SU-DHL-6 (cell line): ENCODE measurements around the gene ANXA2.

Source experiments
- H2AFZ ChIP-seq: fragments of 200-600 bp; sonication (generic); 2 replicates; pipeline ENCODE4 v1.6.1; 2014; ENCODE audit warnings: low read depth, mild to moderate bottlenecking, moderate library complexity, mixed read lengths, antibody characterized with exemption, low read length; ENCODE audit not compliant: severe bottlenecking
- H3F3A ChIP-seq: fragments of 200-600 bp; shearing (Covaris generic); 2 replicates; pipeline ENCODE4 v1.6.0; 2016; ENCODE audit warnings: antibody characterized with exemption, mild to moderate bottlenecking; ENCODE audit not compliant: insufficient read depth
- H3K27ac ChIP-seq: fragments of 200-600 bp; sonication (generic); 2 replicates; pipeline ENCODE4 v1.5.1; 2016; ENCODE audit warnings: low read depth, mild to moderate bottlenecking, low read length, moderate library complexity, mixed read lengths
- H3K27me3 ChIP-seq: fragments of 200-600 bp; sonication (generic), shearing (Covaris generic); 2 replicates; pipeline ENCODE4 v1.6.0; 2014; ENCODE audit warnings: mild to moderate bottlenecking, low read length
- H3K36me3 ChIP-seq: fragments of 200-600 bp; sonication (generic); 2 replicates; pipeline ENCODE4 v1.6.1; 2014; ENCODE audit warnings: mild to moderate bottlenecking, low read length, mixed read lengths
- H3K4me2 ChIP-seq: fragments of 300-600, 200-600 bp; shearing (Covaris generic), sonication (generic); 2 replicates; pipeline ENCODE4 v1.6.0; 2014; ENCODE audit warnings: low read length, low read depth, mild to moderate bottlenecking; ENCODE audit not compliant: poor library complexity, severe bottlenecking
- H3K4me3 ChIP-seq: fragments of 200-600 bp; sonication (generic); 2 replicates; pipeline ENCODE4 v1.5.1; 2014; ENCODE audit warnings: antibody characterized with exemption, low read length, mild to moderate bottlenecking, mixed read lengths; ENCODE audit not compliant: insufficient read depth, poor library complexity, severe bottlenecking
- H3K79me2 ChIP-seq: fragments of 200-600 bp; sonication (generic); 2 replicates; pipeline ENCODE4 v1.6.1; 2014; ENCODE audit warnings: mild to moderate bottlenecking, low read length, moderate library complexity; ENCODE audit not compliant: insufficient read depth
- H3K9ac ChIP-seq: fragments of 200-600 bp; sonication (generic); 2 replicates; pipeline ENCODE4 v1.7.0; 2014; ENCODE audit warnings: mild to moderate bottlenecking, low read length
- H3K9me2 ChIP-seq: fragments of 200-600 bp; sonication (generic); replicated peaks from 2 replicates; pipeline ENCODE4 v1.6.1; 2014; ENCODE audit warnings: low read length; ENCODE audit not compliant: insufficient read depth
- H3K9me3 ChIP-seq: fragments of 200-600 bp; sonication (generic); 2 replicates; pipeline ENCODE4 v1.6.1; 2014; ENCODE audit warnings: low read length, mixed read lengths; ENCODE audit not compliant: insufficient read depth
- H4K20me1 ChIP-seq: fragments of 200-600 bp; sonication (generic); 2 replicates; pipeline ENCODE4 v1.6.1; 2014; ENCODE audit warnings: low read depth, mild to moderate bottlenecking, antibody characterized with exemption, low read length, moderate library complexity, mixed read lengths
- EZH2phosphoT487 ChIP-seq: fragments of 200-600 bp; sonication (generic), shearing (Covaris generic); conservative IDR thresholded peaks from 2 replicates; pipeline ENCODE4 v1.6.1; 2018; ENCODE audit warnings: mild to moderate bottlenecking, antibody characterized with exemption, low read length, moderate library complexity, mixed read lengths
- TF ChIP-seq, protein P1 (sequence below): fragments of 200-600 bp; sonication (generic); IDR thresholded peaks from one replicate; pipeline ENCODE4 v1.5.1; 2017; ENCODE audit warnings: antibody characterized with exemption, mild to moderate bottlenecking, low read length, moderate library complexity; ENCODE audit not compliant: insufficient read depth, poor library complexity, severe bottlenecking

Gene ANXA2

GRCh38 chr15:60392986-60393790, 4.6 kb downstream of the ANXA2 start:
- H3K9me2 ChIP-seq, result no peaks in the 10 kb centered on the region
- H3K4me3 ChIP-seq, result no peak overlapping the region
- H3K4me2 ChIP-seq, result no peak overlapping the region
- H4K20me1 ChIP-seq, result no peaks in the 10 kb centered on the region
- H3K9me3 ChIP-seq, result no peaks in the 10 kb centered on the region
- no peak overlapping the region for H3K9ac ChIP-seq
- no peak overlapping the region for H3K27ac ChIP-seq
- H3K79me2 ChIP-seq, result no peaks in the 10 kb centered on the region
- no peak overlapping the region for H2AFZ ChIP-seq
- no peaks in the 10 kb centered on the region for H3K27me3 ChIP-seq
- no peaks in the 10 kb centered on the region for H3F3A ChIP-seq
- no peaks in the 10 kb centered on the region for H3K36me3 ChIP-seq
- TF ChIP-seq, protein P1, sequence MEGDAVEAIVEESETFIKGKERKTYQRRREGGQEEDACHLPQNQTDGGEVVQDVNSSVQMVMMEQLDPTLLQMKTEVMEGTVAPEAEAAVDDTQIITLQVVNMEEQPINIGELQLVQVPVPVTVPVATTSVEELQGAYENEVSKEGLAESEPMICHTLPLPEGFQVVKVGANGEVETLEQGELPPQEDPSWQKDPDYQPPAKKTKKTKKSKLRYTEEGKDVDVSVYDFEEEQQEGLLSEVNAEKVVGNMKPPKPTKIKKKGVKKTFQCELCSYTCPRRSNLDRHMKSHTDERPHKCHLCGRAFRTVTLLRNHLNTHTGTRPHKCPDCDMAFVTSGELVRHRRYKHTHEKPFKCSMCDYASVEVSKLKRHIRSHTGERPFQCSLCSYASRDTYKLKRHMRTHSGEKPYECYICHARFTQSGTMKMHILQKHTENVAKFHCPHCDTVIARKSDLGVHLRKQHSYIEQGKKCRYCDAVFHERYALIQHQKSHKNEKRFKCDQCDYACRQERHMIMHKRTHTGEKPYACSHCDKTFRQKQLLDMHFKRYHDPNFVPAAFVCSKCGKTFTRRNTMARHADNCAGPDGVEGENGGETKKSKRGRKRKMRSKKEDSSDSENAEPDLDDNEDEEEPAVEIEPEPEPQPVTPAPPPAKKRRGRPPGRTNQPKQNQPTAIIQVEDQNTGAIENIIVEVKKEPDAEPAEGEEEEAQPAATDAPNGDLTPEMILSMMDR, result no peak
- no peak for TF ChIP-seq EZH2phosphoT487

GRCh38 chr15:60392601-60392985, 5.2 kb downstream of the ANXA2 start:
- Histone ChIP-seq H3K79me2 (no peaks in the 10 kb centered on the region), H2AFZ (no peak overlapping the region), H3K4me3 (no peak overlapping the region), H3K27ac (no peak overlapping the region), H3K4me2 (no peak overlapping the region), H3K9me3 (no peaks in the 10 kb centered on the region), H3F3A (no peaks in the 10 kb centered on the region), H3K36me3 (no peaks in the 10 kb centered on the region), H3K9ac (no peak overlapping the region), H4K20me1 (no peaks in the 10 kb centered on the region), H3K9me2 (no peaks in the 10 kb centered on the region), H3K27me3 (no peaks in the 10 kb centered on the region)
- no peak for TF ChIP-seq EZH2phosphoT487
- TF ChIP-seq, protein P1, result no peak

GRCh38 chr15:60391722-60392315, 6.0 kb downstream of the ANXA2 start:
- no peaks in the 10 kb centered on the region for H3K79me2 ChIP-seq
- no peak overlapping the region for H3K27ac ChIP-seq
- no peaks in the 10 kb centered on the region for H4K20me1 ChIP-seq
- H3K9me2 ChIP-seq, result no peaks in the 10 kb centered on the region
- no peak overlapping the region for H2AFZ ChIP-seq
- H3K4me2 ChIP-seq, result no peak overlapping the region
- H3K9me3 ChIP-seq, result no peaks in the 10 kb centered on the region
- no peaks in the 10 kb centered on the region for H3K36me3 ChIP-seq
- no peak for TF ChIP-seq EZH2phosphoT487
- TF ChIP-seq, protein P1, result no peak
- H3F3A ChIP-seq, result no peaks in the 10 kb centered on the region
- no peak overlapping the region for H3K4me3 ChIP-seq
- H3K27me3 ChIP-seq, result no peaks in the 10 kb centered on the region
- no peak overlapping the region for H3K9ac ChIP-seq
